IMR-90 (cell line): Measurements from ENCODE around the gene CCDC38. TPM values are rescaled to one million over a fixed set of nuclear protein-coding genes. Genes with fewer than 3 reads are reported as not detected.

ENCODE experiments used
- ATAC-seq: fragments of 200-7000 bp; cut with Tn5 transposase; 2 replicates; pipeline ENCODE4 v1.9.1; 2020; ENCODE audit warnings: low read depth, mild to moderate bottlenecking, moderate library complexity
- BruUV-seq: library from RNA; stranded (reverse); fragments of 400-500 nt; replicated peaks from 2 replicates; lab custom pipeline; 2021; lab: Mats Ljungman, UMichigan
- CTCF ChIA-PET: fragments of 300-600 bp; formaldehyde crosslinking; extraction: SDS; loops from one replicate; lab custom pipeline; 2021; ENCODE audit warnings: antibody characterized with exemption; lab: Yijun Ruan, JAX
- POLR2A ChIA-PET: fragments of 300-600 bp; sonication (Branson Sonifier 250); formaldehyde crosslinking; loops from one replicate; lab custom pipeline; 2022; ENCODE audit warnings: antibody characterized with exemption; ENCODE audit not compliant: unreplicated experiment; lab: Charles Lee
- DNase-seq: peaks from one replicate; pipeline ENCODE4 v3.0.0; 2013
- H2AFZ ChIP-seq: replicated peaks from 2 replicates; pipeline ENCODE3; 2013; ENCODE audit warnings: low read length, mild to moderate bottlenecking; ENCODE audit not compliant: poor library complexity
- H2AK5ac ChIP-seq: 2 replicates; pipeline ENCODE4 v1.6.1; 2013; ENCODE audit warnings: low read depth, low read length, inconsistent platforms
- H2AK9ac ChIP-seq: replicated peaks from 2 replicates; pipeline ENCODE3; 2013; ENCODE audit warnings: mild to moderate bottlenecking, low read depth, low read length, moderate library complexity; ENCODE audit not compliant: poor library complexity
- H2BK120ac ChIP-seq: 2 replicates; pipeline ENCODE4 v1.6.1; 2013; ENCODE audit warnings: low read depth, low read length, inconsistent platforms
- H2BK15ac ChIP-seq: 3 replicates; pipeline ENCODE4 v1.6.1; 2013; ENCODE audit warnings: low read depth, low read length, inconsistent platforms
- H2BK20ac ChIP-seq: 2 replicates; pipeline ENCODE4 v1.6.1; 2013; ENCODE audit warnings: low read depth, mild to moderate bottlenecking, inconsistent platforms, low read length, moderate library complexity
- H2BK5ac ChIP-seq: 2 replicates; pipeline ENCODE4 v1.6.1; 2013; ENCODE audit warnings: mild to moderate bottlenecking, low read depth, low read length, inconsistent platforms; ENCODE audit not compliant: poor library complexity, severe bottlenecking
- H3K14ac ChIP-seq: replicated peaks from 2 replicates; pipeline ENCODE4 v1.6.1; 2013; ENCODE audit warnings: low read depth, low read length, inconsistent platforms
- H3K18ac ChIP-seq: 2 replicates; pipeline ENCODE4 v1.6.1; 2013; ENCODE audit warnings: low read depth, low read length, control low read depth
- H3K23ac ChIP-seq: 2 replicates; pipeline ENCODE4 v1.6.1; 2013; ENCODE audit warnings: low read depth, low read length, inconsistent platforms
- H3K27ac ChIP-seq: 2 replicates; pipeline ENCODE4 v1.5.1; 2013; ENCODE audit warnings: mild to moderate bottlenecking, control low read depth, low read length; ENCODE audit not compliant: insufficient read depth
- H3K27me3 ChIP-seq: 2 replicates; pipeline ENCODE4 v1.6.1; 2013; ENCODE audit warnings: low read length; ENCODE audit not compliant: control insufficient read depth, insufficient read depth
- H3K36me3 ChIP-seq: 2 replicates; pipeline ENCODE4 v1.6.1; 2013; ENCODE audit warnings: low read length, mixed read lengths; ENCODE audit not compliant: control insufficient read depth, insufficient read depth
- H3K4ac ChIP-seq: 2 replicates; pipeline ENCODE4 v1.6.1; 2013; ENCODE audit warnings: low read depth, low read length, inconsistent platforms
- H3K4me1 ChIP-seq: 2 replicates; pipeline ENCODE4 v1.6.1; 2013; ENCODE audit warnings: low read length, mixed read lengths; ENCODE audit not compliant: control insufficient read depth, insufficient read depth
- H3K4me2 ChIP-seq: 2 replicates; pipeline ENCODE4 v1.6.1; 2013; ENCODE audit warnings: low read depth, mild to moderate bottlenecking, control low read depth, low read length, moderate library complexity
- H3K4me3 ChIP-seq: 2 replicates; pipeline ENCODE4 v1.5.1; 2013; ENCODE audit warnings: low read depth, mild to moderate bottlenecking, control low read depth, low read length, moderate library complexity; ENCODE audit not compliant: insufficient read depth
- H3K56ac ChIP-seq: 2 replicates; pipeline ENCODE4 v1.6.1; 2013; ENCODE audit warnings: low read length, inconsistent platforms; ENCODE audit not compliant: insufficient read depth; ENCODE audit errors: extremely low read depth
- H3K79me1 ChIP-seq, 2 experiments: 2 replicates each; pipeline ENCODE4 v1.6.1; 2013; ENCODE audit warnings: low read length in 2 of 2, inconsistent platforms in 1 of 2, low read depth in 1 of 2
- H3K9ac ChIP-seq: 2 replicates; pipeline ENCODE4 v1.6.1; 2013; ENCODE audit warnings: low read depth, low read length, control low read depth
- H3K9me1 ChIP-seq: 2 replicates; pipeline ENCODE4 v1.6.1; 2013; ENCODE audit warnings: low read length, inconsistent platforms; ENCODE audit not compliant: insufficient read depth
- H3K9me3 ChIP-seq: 2 replicates; pipeline ENCODE4 v1.6.1; 2013; ENCODE audit warnings: low read length; ENCODE audit not compliant: control insufficient read depth, insufficient read depth
- H4K20me1 ChIP-seq: 2 replicates; pipeline ENCODE4 v1.6.1; 2013; ENCODE audit warnings: low read length, inconsistent platforms; ENCODE audit not compliant: insufficient read depth
- H4K5ac ChIP-seq: 2 replicates; pipeline ENCODE4 v1.6.1; 2013; ENCODE audit warnings: mild to moderate bottlenecking, low read depth, low read length, control low read depth
- H4K8ac ChIP-seq, 2 experiments: 2 replicates each; pipeline ENCODE4 v1.6.1; 2013; ENCODE audit warnings: low read depth in 2 of 2, low read length in 2 of 2, control low read depth in 1 of 2, inconsistent platforms in 1 of 2
- H4K91ac ChIP-seq: 2 replicates; pipeline ENCODE4 v1.6.1; 2013; ENCODE audit warnings: low read depth, low read length, inconsistent platforms; ENCODE audit not compliant: insufficient read depth
- BHLHE40 ChIP-seq: fragments of 150-350 bp; IDR thresholded peaks from 2 replicates; pipeline ENCODE4 v1.6.1; 2016; ENCODE audit warnings: mild to moderate bottlenecking, low read depth, low read length
- CEBPB ChIP-seq: IDR thresholded peaks from 2 replicates; pipeline ENCODE4 v1.6.1; 2012; ENCODE audit warnings: low read depth, low read length, improper control_type of control experiment
- CHD1 ChIP-seq: IDR thresholded peaks from 2 replicates; pipeline ENCODE4 v1.6.1; 2012; ENCODE audit warnings: low read depth, low read length, improper control_type of control experiment
- CTCF ChIP-seq: conservative IDR thresholded peaks from 2 replicates; pipeline ENCODE4 v1.5.1; 2012; ENCODE audit warnings: mild to moderate bottlenecking, low read depth, low read length, improper control_type of control experiment
- ELK1 ChIP-seq: fragments of 150-350 bp; IDR thresholded peaks from 2 replicates; pipeline ENCODE4 v1.6.1; 2016; ENCODE audit warnings: low read depth, mild to moderate bottlenecking, low read length, moderate library complexity, borderline replicate concordance
- FOS ChIP-seq: fragments of 150-350 bp; IDR thresholded peaks from 2 replicates; pipeline ENCODE4 v1.6.1; 2016; ENCODE audit warnings: low read depth, low read length
- MAFK ChIP-seq: IDR thresholded peaks from 2 replicates; pipeline ENCODE4 v1.6.1; 2012; ENCODE audit warnings: low read depth, low read length, improper control_type of control experiment
- MAZ ChIP-seq: IDR thresholded peaks from 2 replicates; pipeline ENCODE4 v1.6.1; 2012; ENCODE audit warnings: low read depth, mild to moderate bottlenecking, low read length, improper control_type of control experiment, moderate library complexity, borderline replicate concordance
- MXI1 ChIP-seq: IDR thresholded peaks from 2 replicates; pipeline ENCODE4 v1.6.1; 2012; ENCODE audit warnings: low read depth, mild to moderate bottlenecking, low read length, moderate library complexity, borderline replicate concordance
- NFE2L2 ChIP-seq: fragments of 150-350 bp; IDR thresholded peaks from 2 replicates; pipeline ENCODE4 v1.6.1; 2016; ENCODE audit warnings: low read depth, mild to moderate bottlenecking, low read length
- POLR2A ChIP-seq: IDR thresholded peaks from 2 replicates; pipeline ENCODE4 v1.6.1; 2012; ENCODE audit warnings: mild to moderate bottlenecking, low read depth, low read length
- RAD21 ChIP-seq: IDR thresholded peaks from 2 replicates; pipeline ENCODE4 v1.6.1; 2012; ENCODE audit warnings: low read length, improper control_type of control experiment
- RCOR1 ChIP-seq: IDR thresholded peaks from 2 replicates; pipeline ENCODE4 v1.6.1; 2012; ENCODE audit warnings: mild to moderate bottlenecking, low read length, improper control_type of control experiment; ENCODE audit not compliant: insufficient replicate concordance
- RFX5 ChIP-seq: IDR thresholded peaks from 2 replicates; pipeline ENCODE4 v1.8.0; 2012; ENCODE audit warnings: low read depth, mild to moderate bottlenecking, low read length, moderate library complexity
- SMC3 ChIP-seq: fragments of 150-350 bp; IDR thresholded peaks from 2 replicates; pipeline ENCODE4 v1.6.1; 2016; ENCODE audit warnings: low read depth, mild to moderate bottlenecking, antibody characterized with exemption, low read length, moderate library complexity
- USF2 ChIP-seq: fragments of 150-350 bp; IDR thresholded peaks from 2 replicates; pipeline ENCODE4 v1.6.1; 2017; ENCODE audit warnings: mild to moderate bottlenecking, antibody characterized with exemption, low read length, low read depth
- WGBS, 2 experiments: methylation state at CpG; one replicate each; pipeline versions ENCODE4 v1.1.5 to v1.1.7; 2013; ENCODE audit warnings: missing lambda C conversion rate in 2 of 2; ENCODE audit not compliant: insufficient read length in 1 of 2; ENCODE audit errors: extremely low coverage in 2 of 2; 5-methylcytosine and 5-hydroxymethylcytosine counted together
- dilution Hi-C: fragments of 300-500 bp; cut with HindIII; formaldehyde crosslinking; loops from one replicate; pipeline ENCODE4 v1.14.3; 2018; ENCODE audit warnings: low sequenced_read_pairs; ENCODE audit not compliant: unreplicated experiment
- in situ Hi-C: fragments of 300-500 bp; cut with MboI; formaldehyde crosslinking; loops from 3 replicates; pipeline ENCODE4 v1.14.3; 2019; ENCODE audit warnings: low sequenced_read_pairs, inconsistent platforms, mixed read lengths
- intact Hi-C: fragments of 100-400 bp; cut with micrococcal nuclease; formaldehyde crosslinking; loops from 2 replicates; pipeline ENCODE4 v1.10.0; 2022
- polyA plus RNA-seq, 3 experiments: library from polyadenylated mRNA; depleted of rRNA; stranded (reverse); fragments of >200 nt; gene quantifications; 2 replicates each; pipeline ENCODE4 v1.2.3, GENCODE V29; 2012; ENCODE audit warnings: low replicate concordance in 1 of 3
- total RNA-seq: library from RNA; depleted of rRNA; stranded (reverse); fragments of >200 nt; gene quantifications from 2 replicates; pipeline ENCODE4 v1.2.3, GENCODE V29; 2012

CCDC38 gene
- total and polyA plus RNA-seq, 2 of the 4 experiments (the other 2 are of a cell fraction), result not detected

- H3K9ac ChIP-seq, result no peak overlapping the region
- DNase-seq (no peak), ATAC-seq (no peak)
- no peak overlapping the region for H2AK5ac ChIP-seq
- H2BK5ac ChIP-seq, result no peak overlapping the region
- no peak overlapping the region for H3K23ac ChIP-seq
- no peak overlapping the region for H3K27ac ChIP-seq
- no peak overlapping the region for H2BK120ac ChIP-seq
- no peak overlapping the region for H3K14ac ChIP-seq
- TF ChIP-seq BHLHE40 (no peak), MXI1 (no peak), NFE2L2 (no peak), ELK1 (no peak), POLR2A (no peak), MAFK (no peak), USF2 (no peak), CEBPB (no peak), RCOR1 (no peak), CHD1 (no peak), SMC3 (no peak), RAD21 (no peak), FOS (no peak), CTCF (no peak), RFX5 (no peak), MAZ (no peak)
- no peak overlapping the region for H3K4me2 ChIP-seq
- H3K4me3 ChIP-seq, result no peak overlapping the region
- no peaks in the 10 kb centered on the region for H3K79me1 ChIP-seq
- peaks cover 2% of the 10 kb centered on the region for H3K27me3 ChIP-seq
- ChIA-PET POLR2A (no interaction called here), CTCF (interaction anchor here (1.5 kb wide), 1 partner anchor 12 kb away, joined by 5 read pairs; no protein-coding TSS in a partner anchor)
- intact Hi-C loops (no loop called here), in situ Hi-C loops (no loop called here), dilution Hi-C loops (no loop called here)
- no peaks in the 10 kb centered on the region for H4K20me1 ChIP-seq
- no peak overlapping the region for H2AK9ac ChIP-seq
- no peak overlapping the region for H3K4ac ChIP-seq
- H4K5ac ChIP-seq, result no peak overlapping the region
- H3K36me3 ChIP-seq, result no peaks in the 10 kb centered on the region
- WGBS, 2 experiments, result 64% methylated on average over 6 of the region's 7 CpGs; no CpG with 5 or more reads in 1 of the 2 experiments
- BruUV-seq, result no TSS peak
- H3K9me1 ChIP-seq, result no peaks in the 10 kb centered on the region
- no peaks in the 10 kb centered on the region for H3K9me3 ChIP-seq
- no peak overlapping the region for H4K91ac ChIP-seq
- H4K8ac ChIP-seq, result no peak overlapping the region
- H3K4me1 ChIP-seq, result no peaks in the 10 kb centered on the region
- H3K18ac ChIP-seq, result no peak overlapping the region
- H2BK20ac ChIP-seq, result no peak overlapping the region
- no peak overlapping the region for H2BK15ac ChIP-seq
- H2AFZ ChIP-seq, result no peak overlapping the region
- H3K56ac ChIP-seq, result no peak overlapping the region
Observed at GRCh38 chr12:95966287-95966870, 24.0 kb upstream of the CCDC38 start.
